ENCODE results near the gene RHO.

Gene RHO

DNA sequence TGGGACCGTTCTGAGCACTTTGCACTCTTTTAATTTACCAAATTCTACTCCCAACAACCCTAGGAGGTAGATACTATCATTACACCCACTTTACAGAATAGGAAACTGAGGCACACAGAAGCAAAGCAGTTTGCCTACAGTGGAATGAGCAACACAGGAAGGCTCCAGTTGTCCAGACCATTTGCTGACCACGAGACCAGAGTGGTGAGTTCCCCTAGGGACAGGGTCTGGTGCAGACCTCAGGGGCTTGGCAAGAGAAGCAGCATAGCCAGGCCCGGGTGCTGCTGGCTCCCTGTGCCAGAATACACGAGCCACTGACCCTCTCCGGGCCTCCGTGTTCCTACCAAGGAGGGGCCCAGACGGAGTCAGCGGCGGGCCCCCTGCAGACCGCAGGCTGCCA, 51.6 kb downstream of the RHO start:
- DNase-seq (ENCODE audit: low spot score): no peak

DNA sequence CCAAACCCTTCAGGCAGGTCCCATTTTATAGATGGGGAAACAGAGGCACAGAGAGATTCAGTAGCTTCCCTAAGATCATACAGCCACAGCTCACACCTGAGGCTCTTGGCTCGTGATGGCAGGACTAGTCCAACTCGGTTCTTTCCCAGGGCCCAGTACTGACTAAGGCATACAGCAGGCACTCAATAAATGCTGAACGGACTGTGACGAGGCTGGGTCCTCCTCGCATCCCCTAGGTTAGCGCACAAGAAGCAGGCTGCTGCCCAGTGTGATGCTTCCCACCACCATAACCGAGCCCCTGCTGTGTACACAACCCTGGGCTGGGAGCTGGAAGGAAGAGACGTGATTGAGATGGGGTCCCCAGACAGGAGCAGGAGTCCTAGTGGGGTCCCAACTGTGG, 53.2 kb downstream of the RHO start:
- no peak for DNase-seq (ENCODE audit: low spot score)

DNA sequence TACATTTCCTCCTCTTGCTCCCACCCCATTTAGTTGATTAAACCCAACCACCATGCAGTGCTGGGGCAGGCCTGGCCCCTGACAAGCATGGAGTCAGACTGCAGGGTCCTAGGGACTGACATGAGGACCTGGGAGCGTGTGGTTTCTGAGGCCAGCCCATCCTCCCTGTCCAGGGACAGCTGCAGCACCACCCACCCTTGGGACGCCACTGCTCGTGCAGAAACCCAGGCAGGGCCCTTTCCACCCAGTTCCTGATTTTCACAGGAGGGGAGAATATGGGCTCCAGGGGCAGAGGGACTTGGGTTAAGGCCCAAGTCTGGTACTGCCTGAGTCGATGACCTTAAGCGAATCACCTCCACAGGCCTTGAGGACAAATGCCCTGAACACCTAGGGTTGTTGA, 54.4 kb downstream of the RHO start:
- no peak for DNase-seq (ENCODE audit: low spot score)

DNA sequence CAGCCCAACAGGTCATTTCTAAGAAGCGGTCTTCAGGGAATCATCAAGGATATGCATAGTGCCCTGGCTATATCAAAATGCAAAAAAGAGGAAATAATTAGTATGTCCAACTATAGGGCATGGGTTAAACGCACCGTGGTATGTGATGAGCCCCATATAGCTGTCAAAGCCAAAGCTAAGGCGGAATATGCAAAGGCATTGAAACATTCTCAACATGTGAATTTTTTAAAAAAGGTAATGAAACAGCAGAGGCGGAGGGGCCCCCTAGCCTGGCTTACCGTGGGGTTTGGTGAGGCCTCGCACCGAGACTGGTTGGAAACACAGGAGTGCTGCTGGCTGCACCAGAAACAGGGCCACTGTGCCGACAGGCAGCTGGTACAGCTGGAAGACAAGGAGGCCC, 54.9 kb downstream of the RHO start:
- no peak for DNase-seq (ENCODE audit: low spot score)

DNA sequence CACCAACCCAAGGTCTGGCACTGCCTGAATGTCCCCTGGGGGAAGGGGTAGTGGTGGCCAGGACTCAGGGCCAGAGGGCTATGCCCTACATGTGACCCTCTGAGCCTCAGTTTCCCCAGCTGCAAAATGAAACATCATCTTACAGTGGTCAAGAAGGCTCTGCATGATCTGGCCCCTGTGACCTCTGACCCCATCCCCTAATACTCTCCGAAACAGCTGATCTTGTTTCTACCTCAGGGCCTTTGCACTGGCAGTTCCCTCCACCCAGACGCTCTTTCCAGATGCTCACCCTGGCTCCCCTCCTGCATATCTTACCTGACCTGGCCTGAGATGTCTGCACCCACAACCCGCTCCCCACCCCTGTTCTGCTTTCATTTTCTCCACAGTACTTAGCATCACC, 56.2 kb downstream of the RHO start:
- DNase-seq (ENCODE audit: low spot score): no peak
